SH-SY5Y (cell line): ENCODE results near the gene SLC51B.

ENCODE experiments used
- GATA2 ChIP-seq: IDR thresholded peaks from 2 replicates; pipeline ENCODE4 v1.6.1; 2011; ENCODE audit warnings: mild to moderate bottlenecking, low read depth, low read length
- GATA3 ChIP-seq: IDR thresholded peaks from 2 replicates; pipeline ENCODE4 v1.6.1; 2011; ENCODE audit warnings: low read depth, mild to moderate bottlenecking, low read length, moderate library complexity

- no peak for TF ChIP-seq GATA3
- no peak for TF ChIP-seq GATA2
These were observed 7.8 kb downstream of the SLC51B start for GRCh38 chr15:65052956-65053355.
